OCI-LY1 (cell line): ENCODE data around the gene SEMA3B.

Experiments used
- H2AFZ ChIP-seq: fragments of 200-600 bp; sonication (generic), shearing (Covaris generic); 2 replicates; pipeline ENCODE4 v1.6.0; 2014; ENCODE audit warnings: antibody characterized with exemption, mild to moderate bottlenecking, low read length
- H3F3A ChIP-seq: fragments of 200-600 bp; sonication (generic), shearing (Covaris generic); 2 replicates; pipeline ENCODE4 v1.6.0; 2014; ENCODE audit warnings: mild to moderate bottlenecking, antibody characterized with exemption, low read length, moderate library complexity; ENCODE audit not compliant: insufficient read depth
- H3K27ac ChIP-seq: fragments of 200-600 bp; sonication (generic); 2 replicates; pipeline ENCODE4 v1.5.1; 2014; ENCODE audit warnings: low read length, mixed run types, mild to moderate bottlenecking, low read depth; ENCODE audit not compliant: poor library complexity, severe bottlenecking
- H3K27me3 ChIP-seq: fragments of 200-600 bp; sonication (generic); 2 replicates; pipeline ENCODE4 v1.6.0; 2014; ENCODE audit warnings: antibody characterized with exemption, mild to moderate bottlenecking, low read length, moderate library complexity; ENCODE audit not compliant: insufficient read depth
- H3K36me3 ChIP-seq: fragments of 200-600 bp; sonication (generic); 2 replicates; pipeline ENCODE4 v1.6.1; 2014; ENCODE audit warnings: mild to moderate bottlenecking, antibody characterized with exemption, low read length, moderate library complexity, mixed read lengths; ENCODE audit not compliant: insufficient read depth
- H3K4me1 ChIP-seq: fragments of 200-600 bp; sonication (generic); 2 replicates; pipeline ENCODE4 v1.5.1; 2014; ENCODE audit warnings: mild to moderate bottlenecking, low read length, moderate library complexity; ENCODE audit not compliant: insufficient read depth, severe bottlenecking
- H3K4me2 ChIP-seq: fragments of 200-600 bp; sonication (generic), shearing (Covaris generic); 2 replicates; pipeline ENCODE4 v1.6.1; 2014; ENCODE audit warnings: low read length
- H3K4me3 ChIP-seq: fragments of 200-600 bp; sonication (generic); 2 replicates; pipeline ENCODE4 v1.5.1; 2014; ENCODE audit warnings: low read length, low read depth, mild to moderate bottlenecking, mixed read lengths; ENCODE audit not compliant: poor library complexity, severe bottlenecking
- H3K79me2 ChIP-seq: fragments of 200-600 bp; shearing (Covaris generic); 2 replicates; pipeline ENCODE4 v1.6.1; 2016; ENCODE audit warnings: mixed run types, low read length, mixed read lengths; ENCODE audit not compliant: insufficient read depth
- H3K9ac ChIP-seq: fragments of 200-600 bp; sonication (generic), shearing (Covaris generic); 2 replicates; pipeline ENCODE4 v1.6.1; 2014; ENCODE audit warnings: mild to moderate bottlenecking, low read length, mixed read lengths
- H3K9me2 ChIP-seq: fragments of 200-600 bp; sonication (generic), shearing (Covaris generic); 2 replicates; pipeline ENCODE4 v1.6.1; 2014; ENCODE audit warnings: low read depth, mild to moderate bottlenecking, low read length, mixed read lengths
- H3K9me3 ChIP-seq: fragments of 200-600 bp; shearing (Covaris generic); 2 replicates; pipeline ENCODE4 v1.6.1; 2014; ENCODE audit warnings: low read length, mixed read lengths
- H4K20me1 ChIP-seq: fragments of 200-600 bp; sonication (generic), shearing (Covaris generic); 2 replicates; pipeline ENCODE4 v1.6.0; 2016; ENCODE audit warnings: mild to moderate bottlenecking, low read length; ENCODE audit not compliant: insufficient read depth
- CTCF ChIP-seq: fragments of 200-600 bp; sonication (generic), shearing (Covaris generic); IDR thresholded peaks from 2 replicates; pipeline ENCODE4 v1.5.1; 2017; ENCODE audit warnings: mild to moderate bottlenecking, antibody characterized with exemption, low read length, moderate library complexity, mixed read lengths
- EZH2 ChIP-seq: fragments of 200-600 bp; sonication (generic), shearing (Covaris generic); IDR thresholded peaks from 2 replicates; pipeline ENCODE4 v1.8.0; 2017; ENCODE audit warnings: borderline replicate concordance, mixed run types, mild to moderate bottlenecking, antibody characterized with exemption, low read length, moderate library complexity, mixed read lengths

SEMA3B gene

DNA sequence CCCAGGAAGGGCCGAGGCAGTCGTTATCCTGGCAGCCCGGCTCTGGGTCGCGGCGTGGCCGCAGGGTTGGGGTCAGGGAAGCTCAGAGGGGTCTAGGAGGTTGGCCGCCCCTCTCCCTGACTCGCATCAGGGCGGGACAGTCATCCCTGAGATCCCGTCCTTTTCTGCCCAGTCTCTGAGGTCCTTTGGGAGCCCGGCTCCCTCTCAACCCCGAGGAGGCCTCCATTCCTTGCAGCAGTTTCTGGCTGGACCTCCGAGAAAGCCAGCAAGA is 53.1 kb downstream of the SEMA3B start:
- Histone ChIP-seq H3K9ac (peak overlapping the region; percentile 48; the same call in 1 of the 2 replicates), H3K4me1 (peaks cover 48% of the 10 kb centered on the region)

GRCh38 chr3:50322386-50323091 is 53.6 kb downstream of the SEMA3B start, which contains the start of gene HYAL2:
TSS of gene HYAL2 (minus strand) at chr3:50322745. CDS start at chr3:50320489, 2,256 bp downstream.
- peaks cover 10% of the 10 kb centered on the region; the same call in 1 of the 2 replicates for H3K36me3 ChIP-seq
- H3K4me2 ChIP-seq, result peak within 1 kb of the TSS; percentile 90
- peaks cover 5% of the 10 kb centered on the region; the same call in 1 of the 2 replicates for H3K79me2 ChIP-seq
- H3K4me1 ChIP-seq, result peaks cover 48% of the 10 kb centered on the region
- no peaks in the 10 kb centered on the region for H3K27me3 ChIP-seq
- peak within 1 kb of the TSS; percentile 76 for H3K9ac ChIP-seq
- H3K27ac ChIP-seq, result peak within 1 kb of the TSS; percentile 64
- no peaks in the 10 kb centered on the region for H3K9me3 ChIP-seq
- H4K20me1 ChIP-seq, result no peaks in the 10 kb centered on the region
- peak within 1 kb of the TSS; percentile 84 for H3K4me3 ChIP-seq
- H3K9me2 ChIP-seq, result no peaks in the 10 kb centered on the region
- H2AFZ ChIP-seq, result no peak within 1 kb of the TSS
- no peak for TF ChIP-seq EZH2
- no peak for TF ChIP-seq CTCF
- H3F3A ChIP-seq, result no peaks in the 10 kb centered on the region

More for the DNA sequence above, 53.1 kb downstream of the SEMA3B start:
- Histone ChIP-seq H3K9me2 (no peaks in the 10 kb centered on the region), H3K27me3 (no peaks in the 10 kb centered on the region), H3K4me3 (peak overlapping the region; percentile 84), H3K4me2 (peak overlapping the region; percentile 90), H3K79me2 (no peaks in the 10 kb centered on the region), H3K9me3 (no peaks in the 10 kb centered on the region), H3K36me3 (peaks cover 10% of the 10 kb centered on the region; the same call in 1 of the 2 replicates), H4K20me1 (no peaks in the 10 kb centered on the region), H2AFZ (no peak overlapping the region), H3F3A (no peaks in the 10 kb centered on the region), H3K27ac (peak overlapping the region; percentile 3)
- TF ChIP-seq CTCF, result no peak
- no peak for TF ChIP-seq EZH2

GRCh38 chr3:50323092-50323600 is 54.2 kb downstream of the SEMA3B start:
- Histone ChIP-seq H3K36me3 (peaks cover 10% of the 10 kb centered on the region; the same call in 1 of the 2 replicates), H3K9me3 (no peaks in the 10 kb centered on the region), H3K4me1 (peaks cover 43% of the 10 kb centered on the region), H3K4me3 (no peak overlapping the region), H3K9ac (no peak overlapping the region; the same call in 1 of the 2 replicates), H4K20me1 (no peaks in the 10 kb centered on the region), H3K9me2 (no peaks in the 10 kb centered on the region), H2AFZ (no peak overlapping the region), H3K27ac (peak overlapping the region; percentile 11), H3F3A (no peaks in the 10 kb centered on the region), H3K79me2 (peaks cover 7% of the 10 kb centered on the region; the same call in 1 of the 2 replicates), H3K4me2 (no peak overlapping the region), H3K27me3 (no peaks in the 10 kb centered on the region)
- TF ChIP-seq CTCF (no peak), EZH2 (no peak)
